ENCODE measurements around the gene SNX13.
"Not testable (repeated sequence)": the region's sequence is repeated elsewhere in the genome, so short reads cannot be mapped to it uniquely, and the experiment has no call there.

Gene SNX13

DNA sequence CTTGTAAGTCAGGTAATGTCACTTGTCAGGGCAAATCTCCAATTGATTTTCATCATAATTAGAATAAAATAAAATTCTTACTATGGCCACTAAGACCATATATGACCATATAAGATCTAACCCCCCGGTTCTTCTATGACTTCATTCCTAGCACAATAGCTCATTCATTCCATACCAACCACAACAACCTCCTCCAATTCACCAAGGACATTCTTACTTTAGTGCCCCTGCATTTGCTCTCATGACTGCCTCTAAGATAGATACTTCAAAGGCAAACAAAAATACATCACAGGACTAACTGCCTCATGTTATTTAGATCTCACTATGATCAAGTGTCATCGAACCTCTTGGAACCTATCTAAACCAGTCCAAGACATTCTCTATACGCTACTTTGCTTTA, 90.8 kb downstream of the SNX13 start:
- no peak for DNase-seq (ENCODE audit: low read depth in 2 of 2)

DNA sequence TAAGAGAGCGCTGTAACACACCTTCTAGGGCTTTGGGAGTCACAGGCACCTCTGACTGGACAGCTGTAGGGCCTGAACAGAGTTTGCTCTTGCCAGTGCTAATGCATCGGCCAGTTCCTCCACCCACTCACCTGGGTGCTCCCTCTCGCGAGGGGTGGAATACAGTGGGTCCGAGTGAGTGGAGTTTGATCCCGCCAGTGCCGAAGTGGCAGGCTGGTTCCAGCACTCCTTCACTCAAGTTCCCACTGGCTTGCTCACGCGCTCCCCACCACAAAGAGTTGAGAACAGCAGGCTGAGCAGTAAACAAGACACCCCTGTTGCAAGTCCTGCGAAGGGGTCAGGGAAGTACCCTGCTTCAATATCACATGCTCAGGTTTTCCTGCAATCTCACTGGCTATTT, 91.8 kb downstream of the SNX13 start:
- DNase-seq (ENCODE audit: low read depth in 2 of 2): no peak

DNA sequence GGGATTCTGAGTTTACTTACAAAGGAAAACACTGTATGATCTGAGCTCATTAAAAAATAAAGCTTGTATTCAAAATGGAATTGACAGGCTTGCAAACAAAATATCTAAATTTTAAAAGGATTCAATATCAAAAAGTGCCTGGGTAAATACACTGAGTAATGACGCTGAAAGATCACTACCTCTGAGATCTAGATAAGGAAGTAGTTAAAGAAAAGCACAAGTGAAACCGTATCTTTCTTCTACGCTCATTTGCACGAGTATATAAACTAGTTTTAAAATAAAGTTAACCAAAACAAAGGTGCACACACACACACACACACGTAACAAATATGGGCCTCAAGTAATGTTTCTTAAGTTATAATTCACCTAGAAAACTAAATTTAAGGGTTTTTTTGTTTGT, 93.4 kb downstream of the SNX13 start:
- no peak for DNase-seq (ENCODE audit: low read depth in 2 of 2)

DNA sequence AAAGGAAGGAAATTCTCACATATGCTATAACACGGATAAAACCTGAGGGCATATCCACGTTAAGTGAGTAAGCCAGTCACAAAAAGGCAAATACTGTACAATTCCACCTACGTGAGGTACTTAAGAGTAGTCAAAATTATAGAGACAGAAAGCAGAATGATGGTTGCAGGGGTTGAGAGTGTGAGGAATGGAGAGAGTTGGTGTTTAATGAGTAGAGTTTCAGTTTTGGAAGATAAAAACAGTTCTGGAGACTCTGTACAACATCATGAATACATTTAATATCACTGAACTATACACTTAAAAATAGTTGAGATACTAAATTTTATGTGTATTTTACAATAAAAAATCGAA, 95.1 kb downstream of the SNX13 start:
- no peak for DNase-seq (ENCODE audit: low read depth in 2 of 2)

DNA sequence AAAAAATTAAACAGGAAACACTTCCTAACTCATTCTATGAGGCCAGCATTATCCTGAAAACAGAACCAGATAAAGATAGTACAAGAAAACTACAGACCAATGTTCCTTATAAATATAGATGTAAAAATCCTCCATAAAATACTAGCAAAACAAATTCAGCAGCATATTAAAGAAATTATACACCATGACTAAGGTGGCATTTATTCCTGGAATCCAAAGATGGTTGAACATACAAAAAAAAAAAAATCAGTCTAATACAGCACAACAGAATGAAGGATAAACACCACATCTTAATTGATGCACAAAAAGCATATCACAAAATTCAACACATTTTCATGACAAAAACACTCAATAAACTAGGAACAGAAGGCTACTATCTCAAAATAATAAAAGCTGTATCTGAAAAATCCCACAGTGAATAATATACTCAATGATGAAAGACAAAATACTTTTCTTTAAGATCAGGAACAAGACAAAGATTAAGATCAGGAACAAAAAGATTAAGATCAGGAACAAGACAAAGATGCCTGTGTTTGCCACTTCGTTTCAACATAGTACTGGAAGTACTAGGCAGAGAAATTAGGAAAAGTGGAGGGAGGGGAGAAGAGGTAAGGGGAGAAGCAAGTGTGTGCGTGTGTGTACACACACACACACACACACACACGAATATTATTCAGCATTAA, 95.6 kb downstream of the SNX13 start:
- no peak for DNase-seq (ENCODE audit: low read depth in 2 of 2)

DNA sequence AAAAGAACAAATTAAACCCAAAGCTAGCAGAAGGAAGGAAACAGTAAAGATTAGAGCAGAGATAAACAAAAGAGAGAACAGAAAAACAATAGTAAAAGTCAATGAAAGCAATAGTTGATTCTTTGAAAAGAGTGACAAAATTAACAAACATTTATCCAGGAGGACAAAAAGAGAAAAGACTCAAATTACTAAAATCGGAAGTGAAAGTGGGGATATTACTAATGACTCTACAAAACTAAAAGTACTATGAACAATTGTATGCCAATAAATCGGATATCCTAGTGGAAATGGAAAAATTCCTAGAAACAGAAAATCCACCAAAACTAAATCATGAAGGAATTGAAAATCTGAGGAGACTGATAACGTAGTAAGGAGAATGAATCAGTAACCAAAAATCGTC, 96.3 kb downstream of the SNX13 start:
- DNase-seq (ENCODE audit: low read depth in 2 of 2): no peak

DNA sequence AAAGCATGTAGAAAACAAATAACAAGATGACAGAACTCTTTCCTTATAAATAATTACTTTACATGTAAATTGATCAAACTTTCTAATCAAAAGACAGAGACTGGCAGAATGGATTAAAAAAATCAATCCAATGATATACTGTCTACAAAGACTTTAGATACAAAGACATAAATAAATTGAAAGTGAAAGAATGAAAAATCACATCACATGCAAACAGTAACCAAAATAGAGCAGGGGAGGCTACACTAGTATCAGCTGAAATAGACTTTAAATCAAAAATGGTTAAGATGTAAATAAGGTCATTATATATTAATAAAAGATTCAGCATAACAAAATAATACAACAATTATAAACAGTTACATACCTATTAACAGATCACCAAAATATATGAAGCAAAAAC, 97.3 kb downstream of the SNX13 start:
- DNase-seq (ENCODE audit: low read depth in 2 of 2): no peak

DNA sequence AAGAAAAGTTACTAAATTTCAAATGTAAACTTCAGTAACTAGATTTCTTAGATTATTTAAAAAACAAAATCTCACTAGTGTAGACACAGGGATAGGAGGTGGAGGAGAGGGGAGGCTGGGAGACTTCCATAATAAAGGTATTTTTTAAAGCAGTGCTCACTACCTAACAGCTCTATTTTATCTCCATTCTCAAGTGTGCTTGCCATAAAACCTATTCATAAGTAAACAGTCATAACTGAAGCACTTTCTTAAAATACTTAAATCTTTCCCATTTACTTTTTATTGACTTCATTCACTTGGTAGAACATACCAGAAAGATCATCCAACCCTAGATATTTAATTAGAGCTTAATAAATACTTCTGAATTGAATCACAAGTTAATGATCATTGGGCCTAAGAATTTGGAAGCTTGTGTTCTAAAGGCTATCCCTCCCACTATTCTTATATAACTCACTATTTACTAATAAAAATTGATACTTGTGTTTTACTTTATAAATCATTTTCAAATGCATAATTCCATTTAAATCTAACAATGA, 107.4 kb downstream of the SNX13 start:
- DNase-seq (ENCODE audit: low read depth in 2 of 2): no peak

DNA sequence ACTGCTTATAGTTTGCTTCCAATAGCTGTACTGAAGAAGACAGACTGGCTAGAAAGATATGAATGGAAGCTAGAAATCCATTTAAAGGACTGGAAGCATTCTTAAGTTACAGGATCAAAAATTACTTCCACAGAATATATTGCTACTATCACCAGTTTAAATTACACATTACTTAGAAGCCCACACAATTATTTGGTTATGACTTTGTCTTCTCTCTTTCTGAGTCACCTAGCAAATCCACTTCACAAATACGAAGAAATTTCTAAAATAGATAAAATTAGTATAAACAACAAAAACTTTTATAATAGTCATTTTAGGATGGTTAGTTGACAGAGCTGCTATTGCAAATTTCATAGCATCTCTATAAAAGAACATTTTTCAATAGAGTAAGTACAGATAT, 108.1 kb downstream of the SNX13 start:
- DNase-seq (ENCODE audit: low read depth in 2 of 2): no peak

DNA sequence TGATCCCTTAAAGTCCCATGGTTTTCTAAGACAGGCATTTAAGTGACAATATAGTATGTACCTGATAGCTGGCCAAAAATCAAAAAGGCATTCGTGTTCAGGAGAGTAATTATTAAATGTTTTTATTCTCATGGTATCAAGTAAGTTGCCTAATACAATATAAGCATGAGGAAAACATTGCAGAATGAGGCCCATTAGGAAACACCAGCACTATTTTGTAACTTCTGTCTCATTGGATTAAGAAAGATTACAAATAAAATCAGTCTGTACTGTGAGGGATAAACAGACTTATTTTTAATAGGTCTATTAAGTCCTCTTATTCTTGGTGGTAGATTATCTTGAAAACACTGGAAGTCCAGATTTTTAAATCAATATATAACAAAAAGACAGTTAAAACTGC, 110.1 kb downstream of the SNX13 start:
- DNase-seq (ENCODE audit: low read depth in 2 of 2): no peak

DNA sequence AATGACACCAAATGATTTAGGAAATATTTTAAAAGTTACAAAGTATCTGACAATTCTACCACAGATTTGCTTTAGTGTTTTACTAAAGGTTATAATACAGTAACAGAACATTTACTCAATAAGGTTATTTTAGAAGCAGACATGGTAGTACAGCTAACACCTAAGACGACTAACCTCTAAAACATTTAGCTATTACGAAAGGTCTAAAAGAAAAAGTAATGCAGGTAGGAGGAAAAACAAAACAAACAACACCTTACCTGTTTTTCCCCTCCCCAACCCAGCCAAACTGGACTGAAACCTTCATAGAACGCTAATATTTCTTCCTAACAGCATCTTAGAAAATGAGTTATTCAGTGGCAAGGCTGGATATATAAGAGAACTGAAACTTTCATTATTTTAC, 111.3 kb downstream of the SNX13 start:
- no peak for DNase-seq (ENCODE audit: low read depth in 2 of 2)

DNA sequence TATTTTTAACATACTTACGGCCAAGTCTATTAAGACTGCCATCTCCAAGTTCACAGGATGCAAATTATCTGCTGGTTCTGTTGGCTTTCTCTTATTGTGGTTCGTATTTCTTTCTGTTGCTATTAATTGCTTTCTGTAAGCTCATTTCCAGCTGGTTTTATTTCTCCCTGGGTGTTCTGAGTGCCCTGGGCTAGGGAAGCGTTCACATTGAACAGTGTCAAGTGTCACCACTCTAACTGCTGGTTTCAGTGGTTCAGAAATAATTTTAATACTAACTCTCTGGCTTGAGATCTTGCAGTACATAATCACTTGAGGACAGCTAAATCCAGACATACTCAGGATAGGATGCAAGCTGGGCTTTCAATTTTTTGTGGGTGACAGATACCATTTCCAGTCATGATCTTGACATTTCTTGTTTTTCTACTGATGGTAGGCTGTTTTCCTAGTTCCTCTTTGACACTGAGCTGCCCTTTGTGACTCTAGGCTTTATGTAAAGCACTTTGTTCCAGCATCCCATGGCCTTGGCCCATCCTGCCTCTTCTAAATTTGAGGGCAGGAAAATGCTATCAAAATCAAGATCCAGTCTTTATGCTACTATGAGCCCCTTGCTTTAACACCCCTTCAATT, 117.6 kb downstream of the SNX13 start:
- no peak for DNase-seq (ENCODE audit: low read depth in 2 of 2)

DNA sequence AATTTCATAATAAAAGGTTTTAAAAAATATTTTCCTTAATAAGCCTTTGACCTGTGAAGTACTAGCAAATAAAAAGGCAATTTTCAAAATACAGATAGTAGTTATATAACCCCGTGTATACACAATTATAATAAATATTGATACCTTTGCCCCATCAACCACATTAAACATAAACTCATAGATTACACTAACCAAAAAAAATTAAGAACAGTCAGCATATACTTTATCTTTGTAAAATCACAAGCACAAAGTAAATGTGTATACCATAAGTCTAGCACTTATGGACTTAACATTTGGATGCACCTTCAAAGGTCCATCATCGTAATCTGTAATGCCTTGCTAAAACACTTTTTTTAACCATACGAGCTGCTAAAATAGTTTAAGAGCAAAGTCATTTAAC, 123.4 kb downstream of the SNX13 start:
- no peak for DNase-seq (ENCODE audit: low read depth in 2 of 2)

DNA sequence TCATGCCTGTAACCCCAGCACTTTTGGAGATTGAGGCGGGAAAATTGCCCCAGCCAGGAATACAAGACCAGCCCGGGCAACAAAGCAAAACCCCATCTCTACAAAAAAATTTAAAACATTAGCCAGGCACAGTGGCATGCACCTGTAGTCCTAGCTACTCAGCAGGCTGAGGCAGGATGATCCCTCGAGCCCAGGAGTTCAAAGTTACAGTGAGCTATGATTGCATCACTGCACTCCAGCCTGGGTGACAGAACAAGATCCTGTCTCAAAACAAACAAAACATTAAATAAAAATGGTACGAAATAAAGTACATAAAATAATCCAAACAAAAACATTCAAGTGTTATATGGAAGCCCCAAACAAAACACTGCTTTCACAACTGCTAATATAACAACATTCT, 125.0 kb downstream of the SNX13 start:
- DNase-seq (ENCODE audit: low read depth in 2 of 2): no peak

DNA sequence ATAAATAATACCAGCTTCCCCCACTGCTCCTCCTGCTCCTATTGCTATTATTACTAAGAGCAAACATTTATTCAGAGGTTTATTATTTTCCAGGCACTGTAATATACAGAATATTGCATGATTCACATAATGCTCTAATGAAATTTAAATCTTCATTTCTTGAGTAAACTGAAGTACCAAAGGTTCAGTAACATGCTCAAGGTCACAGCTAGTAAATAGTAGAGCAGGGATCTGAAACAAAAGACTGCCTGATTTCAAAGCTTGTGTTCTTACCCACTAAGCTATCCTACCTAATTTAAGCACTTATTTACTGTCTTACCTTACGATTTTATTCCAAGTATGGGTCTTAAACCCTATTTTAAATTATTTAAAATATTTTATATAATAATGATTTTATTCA, 126.2 kb downstream of the SNX13 start:
- no peak for DNase-seq (ENCODE audit: low read depth in 2 of 2)

DNA sequence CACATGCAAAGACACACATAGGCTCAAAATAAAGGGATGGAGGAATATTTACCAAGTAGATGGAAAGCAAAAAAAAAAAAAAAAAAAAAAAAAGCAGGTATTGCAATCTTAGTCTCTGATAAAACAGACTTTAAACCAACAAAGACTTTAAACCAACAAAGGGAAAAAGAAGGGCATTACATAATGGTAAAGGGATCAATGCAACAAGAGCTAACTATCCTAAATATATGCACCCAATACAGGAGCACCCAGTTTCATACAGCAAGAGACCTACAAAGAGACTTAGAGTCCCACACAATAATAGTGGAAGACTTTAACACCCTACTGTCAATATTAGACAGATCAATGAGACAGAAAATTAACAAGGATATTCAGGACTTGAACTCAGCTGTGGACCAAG, 131.1 kb downstream of the SNX13 start:
- DNase-seq (ENCODE audit: low read depth in 2 of 2): not testable (repeated sequence)

DNA sequence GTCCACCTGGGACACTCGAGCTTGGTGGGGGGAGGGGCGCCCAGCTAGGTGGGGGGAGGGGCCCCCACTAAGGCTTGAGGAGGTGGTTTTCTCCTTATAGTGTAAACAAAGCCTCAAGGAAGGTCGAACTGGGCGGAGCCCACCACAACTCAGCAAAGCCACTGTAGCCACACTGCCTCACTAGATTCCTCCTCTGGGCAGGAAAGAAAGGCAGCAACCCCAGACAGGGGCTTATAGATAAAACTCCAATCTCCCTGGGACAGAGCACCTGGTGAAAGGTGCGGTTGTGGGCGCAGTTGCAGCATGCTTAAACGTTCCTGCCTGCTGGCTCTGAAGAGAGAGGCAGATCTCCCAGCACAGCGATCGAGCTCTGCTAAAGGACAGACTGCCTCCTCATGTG, 133.1 kb downstream of the SNX13 start:
- no peak for DNase-seq (ENCODE audit: low read depth in 2 of 2)

DNA sequence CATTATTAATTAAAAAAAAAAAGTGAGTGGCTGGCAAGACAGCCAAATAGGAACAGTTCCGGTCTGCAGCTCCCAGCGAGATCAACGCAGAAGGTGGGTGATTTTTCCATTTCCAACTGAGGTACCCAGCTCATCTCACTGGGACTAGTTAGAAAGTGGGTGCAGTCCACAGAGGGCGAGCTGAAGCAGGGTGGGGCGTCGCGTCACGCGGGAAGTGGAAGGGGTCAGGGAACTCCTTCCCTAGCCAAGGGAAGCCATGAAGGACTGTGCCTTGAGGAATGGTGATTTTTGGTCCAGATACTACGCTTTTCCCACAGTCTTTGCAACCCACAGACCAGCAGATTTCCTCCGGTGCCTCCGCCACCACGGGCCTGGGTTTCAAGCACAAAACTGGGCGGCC, 133.7 kb downstream of the SNX13 start:
- no peak for DNase-seq (ENCODE audit: low read depth in 2 of 2)

DNA sequence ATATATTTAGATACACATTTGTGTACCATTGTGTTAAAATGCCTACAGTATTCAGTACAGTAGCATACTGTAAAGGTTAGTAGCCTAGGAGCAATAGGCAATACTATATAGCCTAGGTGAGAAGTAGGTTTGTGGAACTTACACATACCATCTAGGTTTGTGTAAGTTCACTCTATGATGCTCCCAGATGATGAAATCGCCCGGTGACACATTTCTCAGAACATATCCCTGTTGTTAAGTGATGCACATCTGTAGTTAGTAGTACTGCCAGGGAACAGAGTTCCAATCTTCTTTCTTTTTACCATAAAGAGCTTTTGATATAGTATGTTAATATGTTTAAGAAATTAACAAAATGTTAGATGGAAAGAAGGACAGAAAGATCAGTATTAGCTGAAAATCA, 138.2 kb downstream of the SNX13 start:
- no peak for DNase-seq (ENCODE audit: low read depth in 2 of 2)

DNA sequence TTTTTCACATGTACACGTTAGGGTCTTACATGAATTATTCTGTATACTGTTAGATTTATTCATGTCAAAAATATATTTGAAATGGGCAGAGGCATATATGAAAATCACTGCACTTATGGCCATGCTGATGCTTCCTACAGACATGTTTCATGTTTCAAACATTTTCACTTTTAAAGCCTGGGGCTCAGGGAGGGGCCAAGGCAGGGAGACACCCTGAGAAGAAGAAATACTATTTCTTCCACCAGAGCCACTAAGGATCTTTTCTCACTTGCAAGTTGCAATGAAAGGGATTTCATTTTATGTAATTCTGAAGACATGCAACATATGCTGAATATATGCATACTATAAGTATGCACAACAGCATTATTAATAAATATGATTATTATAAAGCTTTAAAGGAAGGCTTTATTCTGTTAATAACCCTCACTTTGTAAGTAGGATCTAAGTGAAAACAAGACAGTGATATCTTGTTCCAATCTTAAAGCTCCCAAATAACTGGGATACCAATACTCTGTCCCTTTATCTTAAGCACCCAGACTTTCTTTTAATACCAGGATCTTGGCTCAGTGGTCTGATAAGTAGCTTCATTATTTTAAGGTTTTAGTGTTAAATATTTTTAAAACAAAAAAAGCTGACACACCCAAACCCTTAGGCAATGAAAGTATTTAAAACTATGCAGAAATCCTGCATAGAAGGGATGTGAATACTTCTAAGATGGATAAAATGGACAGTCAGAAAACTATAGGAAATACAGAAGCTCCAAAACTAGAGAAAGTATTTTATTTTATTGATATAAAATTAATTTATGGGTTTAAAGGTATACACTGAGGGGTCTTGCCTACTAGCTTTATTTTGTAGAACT, 148.0 kb downstream of the SNX13 start:
- DNase-seq (ENCODE audit: low read depth in 2 of 2): no peak

DNA sequence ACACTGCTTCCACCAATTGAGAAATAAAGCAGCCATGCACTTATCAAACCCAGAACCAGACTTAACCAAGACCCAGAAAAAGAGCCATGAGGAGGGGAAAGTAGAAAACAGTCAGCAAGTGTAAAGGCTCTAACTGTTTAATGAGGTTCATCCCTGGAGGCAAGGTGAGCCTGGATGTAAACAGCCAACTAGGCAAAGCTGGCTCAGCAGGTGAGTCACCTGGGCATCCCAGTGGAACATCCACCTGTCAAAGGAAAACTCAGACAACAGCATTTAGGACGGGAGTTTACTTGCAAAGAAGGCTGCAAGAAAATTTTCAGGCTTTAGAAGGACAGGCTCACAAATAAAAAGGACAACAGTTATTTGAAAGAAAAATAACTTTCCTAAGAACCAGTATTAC, 153.0 kb downstream of the SNX13 start:
- no peak for DNase-seq (ENCODE audit: low read depth in 2 of 2)

DNA sequence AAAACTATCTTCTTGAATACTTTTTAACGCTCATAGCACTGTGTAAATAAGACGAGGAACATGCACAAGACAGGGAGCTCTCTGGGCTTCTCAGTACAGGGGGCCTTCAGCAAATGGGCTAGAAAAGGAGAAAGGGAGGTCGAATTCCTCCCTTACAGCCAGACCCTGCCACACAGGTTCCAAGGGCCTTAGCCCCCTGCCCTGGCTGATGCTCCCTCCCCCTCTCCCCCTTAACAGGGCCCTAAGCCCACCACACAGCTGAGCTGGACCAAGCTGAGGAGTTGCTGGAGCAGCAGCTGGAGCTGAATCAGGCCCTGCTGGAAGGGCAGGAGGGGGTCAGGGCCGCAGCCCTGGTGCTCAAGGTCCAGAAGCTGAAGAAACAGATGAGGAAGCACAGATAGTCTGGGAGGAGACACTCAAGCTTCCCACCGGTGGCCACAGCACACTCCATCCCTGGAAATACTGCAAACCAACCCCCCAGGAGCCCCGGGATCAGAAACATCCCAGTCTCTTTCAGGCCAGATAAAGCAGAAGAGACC, 153.9 kb downstream of the SNX13 start:
- no peak for DNase-seq (ENCODE audit: low read depth in 2 of 2)

DNA sequence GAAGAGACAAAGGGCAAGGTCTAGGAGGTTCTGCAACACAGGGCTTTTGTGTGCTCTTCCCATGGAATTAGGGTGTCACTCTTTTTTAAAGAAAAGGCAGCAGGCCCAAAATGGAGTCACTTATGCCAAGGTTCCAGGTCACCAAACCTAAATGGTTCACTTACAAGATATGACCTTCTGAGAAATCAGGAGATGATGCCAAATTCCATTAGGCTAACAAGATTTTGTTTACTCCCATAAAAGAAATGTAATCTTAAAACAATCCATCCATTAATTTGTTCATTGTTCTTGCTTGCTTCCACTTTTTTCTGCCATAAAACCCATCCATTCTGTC, 158.1 kb downstream of the SNX13 start:
- no peak for DNase-seq (ENCODE audit: low read depth in 2 of 2)
